Esophagus squamous epithelium (tissue), 5 donors: Measurements from ENCODE around the gene SIGLEC10. TPM values are rescaled to one million over a fixed set of nuclear protein-coding genes. Genes with fewer than 3 reads are reported as not detected.

Source experiments
- DNase-seq: peaks from one replicate; lab custom pipeline; 2025; lab: John Stamatoyannopoulos, UW
- H3K27ac ChIP-seq, 4 donors: fragments of 200-600 bp; sonication (generic); one replicate each; pipeline ENCODE4 v1.5.1; 2016 to 2019; ENCODE audit warnings: mild to moderate bottlenecking in 1 of 4
- H3K27me3 ChIP-seq, 4 donors: fragments of 200-600 bp; sonication (generic); 1 replicate in 3 of 4; 2 replicates in 1 of 4; pipeline versions ENCODE4 v1.5.1 to v1.6.0; 2017 to 2021; ENCODE audit warnings: antibody characterized with exemption in 1 of 4
- H3K36me3 ChIP-seq, 3 donors: fragments of 200-600 bp; sonication (generic); one replicate each; pipeline ENCODE4 v1.5.1; 2016 to 2019
- H3K4me1 ChIP-seq, 3 donors: fragments of 200-600 bp; sonication (generic); one replicate each; pipeline ENCODE4 v1.5.1; 2017 to 2019
- H3K4me3 ChIP-seq, 4 donors: fragments of 200-600 bp; sonication (generic); 1 replicate in 3 of 4; 2 replicates in 1 of 4; pipeline ENCODE4 v1.5.1; 2016 to 2019; ENCODE audit warnings: mild to moderate bottlenecking in 2 of 4, moderate library complexity in 1 of 4
- H3K9me3 ChIP-seq, 3 donors: fragments of 200-600 bp; sonication (generic); one replicate each; pipeline ENCODE4 v1.5.1; 2016 to 2019
- CTCF ChIP-seq, 6 experiments: fragments of 450-650 bp in 4 of 6; fragments of 200-600 bp in 2 of 6; sonication (generic) in 2 of 6; IDR thresholded peaks; one replicate each; pipeline ENCODE4 v1.5.1; 2016 to 2019; ENCODE audit warnings: antibody characterized with exemption in 6 of 6, mild to moderate bottlenecking in 4 of 6, moderate library complexity in 4 of 6
- POLR2A ChIP-seq, 4 donors: fragments of 450-650 bp; IDR thresholded peaks; one replicate each; pipeline ENCODE4 v1.6.1; 2017; ENCODE audit warnings: antibody characterized with exemption in 4 of 4, mild to moderate bottlenecking in 4 of 4, moderate library complexity in 3 of 4
- WGBS, 2 donors: methylation state at CpG; one replicate each; pipeline ENCODE4 v1.1.5; 2018; 5-methylcytosine and 5-hydroxymethylcytosine counted together
- intact Hi-C: fragments of 100-400 bp; cut with DNase I; formaldehyde crosslinking; loops from one replicate; pipeline ENCODE4 v1.15.0; 2022
- total RNA-seq, 4 donors: library from RNA; depleted of rRNA; stranded (reverse); fragments of >200 nt; gene quantifications; one replicate each; pipeline ENCODE4 v1.1.0, GENCODE V29; 2016
- donor health status: DM: yes; HTN: yes; CAD: no.

SIGLEC10 gene
- total RNA-seq, 4 donors from 2014 or later, result 2.0 to 17.0 (median 2.9) TPM

GRCh38 chr19:51439021-51439465 lies 21.6 kb upstream of the SIGLEC10 start:
- Histone ChIP-seq H3K27me3 (peaks cover 0 to 80% (median 0%) of the 10 kb centered on the region in 4 donors), H3K4me1 (peaks cover 0 to 12% (median 2%) of the 10 kb centered on the region in 3 donors), H3K4me3 (no peak overlapping the region), H3K27ac (no peak overlapping the region), H3K9me3 (no peaks in the 10 kb centered on the region), H3K36me3 (no peaks in the 10 kb centered on the region)
- intact Hi-C loops, result loop anchor here (10.0 kb wide), 1 partner anchor 104 kb away; no protein-coding TSS in a partner anchor
- DNase-seq, result no peak
- peak in 5 of 6 experiments; percentile 4 to 48 (median 33) for TF ChIP-seq CTCF (IDR thresholded peaks at IDR 0.05)
- TF ChIP-seq POLR2A (IDR thresholded peaks at IDR 0.05), result no peak
- 19 to 44% methylated on average over 2 to 4 of the region's 5 CpGs for WGBS, 2 donors

DNA sequence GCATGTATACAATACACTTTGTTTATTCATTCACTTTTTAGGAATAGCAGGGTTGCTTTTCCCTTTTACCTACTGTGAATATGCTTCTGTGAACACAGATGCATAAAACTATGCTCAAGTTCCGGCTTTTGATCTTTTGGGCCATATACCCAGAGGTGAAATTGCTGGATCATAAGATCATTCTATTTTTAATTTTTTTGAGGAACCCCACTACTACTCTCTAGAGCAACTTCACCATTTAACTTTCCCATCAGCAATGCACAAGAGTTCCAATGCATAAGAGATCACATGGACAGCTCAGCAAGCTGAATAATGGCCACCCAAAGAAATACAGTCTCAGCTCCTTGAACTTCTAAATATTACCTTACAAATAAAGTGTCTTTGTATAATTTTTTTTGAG lies 17.0 kb upstream of the SIGLEC10 start:
- H3K36me3 ChIP-seq, result no peaks in the 10 kb centered on the region
- peaks cover 0 to 40% (median 0%) of the 10 kb centered on the region in 4 donors for H3K27me3 ChIP-seq
- H3K9me3 ChIP-seq, result no peaks in the 10 kb centered on the region
- no peak overlapping the region for H3K4me3 ChIP-seq
- intact Hi-C loops, result loop anchor here (10.0 kb wide), 1 partner anchor 100 kb away; no protein-coding TSS in a partner anchor
- no peaks in the 10 kb centered on the region for H3K4me1 ChIP-seq
- no peak overlapping the region for H3K27ac ChIP-seq
- no peak for DNase-seq
- no peak for TF ChIP-seq POLR2A (IDR thresholded peaks at IDR 0.05)
- 60 to 64% methylated on average over 1 of the region's 1 CpG for WGBS, 2 donors

- intact Hi-C loops, result loop anchor here (10.0 kb wide), 1 partner anchor 98 kb away; no protein-coding TSS in a partner anchor
- Histone ChIP-seq H3K27ac (no peak overlapping the region), H3K4me3 (no peak overlapping the region), H3K27me3 (peaks cover 0 to 28% (median 0%) of the 10 kb centered on the region in 4 donors), H3K9me3 (no peaks in the 10 kb centered on the region), H3K36me3 (no peaks in the 10 kb centered on the region), H3K4me1 (no peaks in the 10 kb centered on the region)
- TF ChIP-seq POLR2A (IDR thresholded peaks at IDR 0.05) (no peak), CTCF (IDR thresholded peaks at IDR 0.05) (no peak)
- no peak for DNase-seq
- WGBS, 2 donors, result 43 to 55% methylated on average over 4 of the region's 4 CpGs
These were observed 15.6 kb upstream of the SIGLEC10 start for GRCh38 chr19:51433043-51433442.

- H3K4me1 ChIP-seq, result no peaks in the 10 kb centered on the region
- DNase-seq, result no peak
- peak overlapping the region in 1 of 4 donors; percentile 39 for H3K27ac ChIP-seq
- no peaks in the 10 kb centered on the region for H3K36me3 ChIP-seq
- TF ChIP-seq CTCF (IDR thresholded peaks at IDR 0.05) (no peak), POLR2A (IDR thresholded peaks at IDR 0.05) (no peak)
- no peak overlapping the region for H3K4me3 ChIP-seq
- H3K9me3 ChIP-seq, result no peaks in the 10 kb centered on the region
- H3K27me3 ChIP-seq, result peaks cover 0 to 16% (median 0%) of the 10 kb centered on the region in 4 donors
- intact Hi-C loops, result loop anchor here (10.0 kb wide), 1 partner anchor 96 kb away; no protein-coding TSS in a partner anchor
- WGBS, 2 donors, result 47 to 52% methylated on average over 3 of the region's 3 CpGs
These were observed 13.7 kb upstream of the SIGLEC10 start for GRCh38 chr19:51431124-51431523.

GRCh38 chr19:51430221-51430620 lies 12.8 kb upstream of the SIGLEC10 start:
- TF ChIP-seq CTCF (IDR thresholded peaks at IDR 0.05) (no peak), POLR2A (IDR thresholded peaks at IDR 0.05) (no peak)
- no peaks in the 10 kb centered on the region for H3K9me3 ChIP-seq
- intact Hi-C loops, result loop anchor here (10.0 kb wide), 1 partner anchor 95 kb away; no protein-coding TSS in a partner anchor

More at GRCh38 chr19:51430221-51430620, 12.8 kb upstream of the SIGLEC10 start:
- 19 to 40% methylated on average over 3 of the region's 3 CpGs for WGBS, 2 donors
- Histone ChIP-seq H3K36me3 (no peaks in the 10 kb centered on the region), H3K27ac (no peak overlapping the region), H3K4me3 (no peak overlapping the region), H3K27me3 (peaks cover 0 to 14% (median 0%) of the 10 kb centered on the region in 4 donors), H3K4me1 (no peaks in the 10 kb centered on the region)
- no peak for DNase-seq
